Measurements from ENCODE around the gene CTNNA2. TPM values are rescaled to one million over a fixed set of nuclear protein-coding genes. Genes with fewer than 3 reads are reported as not detected.

CTNNA2 gene
- total RNA-seq, 1 donor from 2014 or later: 2.9 TPM

DNA sequence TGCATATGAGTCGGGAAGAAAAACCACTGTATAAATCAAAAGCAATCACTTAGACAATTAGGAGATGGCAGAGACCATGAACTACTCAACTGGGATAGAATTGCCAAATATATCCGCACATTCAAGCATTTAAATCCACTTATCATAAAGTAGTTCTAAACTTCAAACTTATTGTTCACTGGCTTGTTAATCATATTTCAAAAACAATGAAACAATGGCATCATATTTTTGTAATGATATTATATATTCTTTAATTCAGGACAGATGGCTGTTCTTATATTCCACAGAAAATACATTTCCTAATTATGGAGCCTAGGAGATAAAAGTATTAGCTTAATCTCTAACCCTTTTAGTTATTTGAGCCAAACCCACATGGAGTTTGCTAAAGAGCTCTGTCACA lies 263.6 kb downstream of the CTNNA2 start:
- no peak for DNase-seq (ENCODE audit: low read depth, low spot score)
- Mint-ChIP-seq H3K27me3 (ENCODE audit: low read depth) (no peaks in the 10 kb centered on the region), H3K4me1 (peaks cover 16% of the 10 kb centered on the region), H3K27ac (ENCODE audit: unreplicated experiment) (no peak overlapping the region), H3K9me3 (peaks cover 2% of the 10 kb centered on the region), H3K4me3 (no peak overlapping the region), H3K36me3 (ENCODE audit: low read depth) (no peaks in the 10 kb centered on the region)
- TF ChIP-seq, protein P1, sequence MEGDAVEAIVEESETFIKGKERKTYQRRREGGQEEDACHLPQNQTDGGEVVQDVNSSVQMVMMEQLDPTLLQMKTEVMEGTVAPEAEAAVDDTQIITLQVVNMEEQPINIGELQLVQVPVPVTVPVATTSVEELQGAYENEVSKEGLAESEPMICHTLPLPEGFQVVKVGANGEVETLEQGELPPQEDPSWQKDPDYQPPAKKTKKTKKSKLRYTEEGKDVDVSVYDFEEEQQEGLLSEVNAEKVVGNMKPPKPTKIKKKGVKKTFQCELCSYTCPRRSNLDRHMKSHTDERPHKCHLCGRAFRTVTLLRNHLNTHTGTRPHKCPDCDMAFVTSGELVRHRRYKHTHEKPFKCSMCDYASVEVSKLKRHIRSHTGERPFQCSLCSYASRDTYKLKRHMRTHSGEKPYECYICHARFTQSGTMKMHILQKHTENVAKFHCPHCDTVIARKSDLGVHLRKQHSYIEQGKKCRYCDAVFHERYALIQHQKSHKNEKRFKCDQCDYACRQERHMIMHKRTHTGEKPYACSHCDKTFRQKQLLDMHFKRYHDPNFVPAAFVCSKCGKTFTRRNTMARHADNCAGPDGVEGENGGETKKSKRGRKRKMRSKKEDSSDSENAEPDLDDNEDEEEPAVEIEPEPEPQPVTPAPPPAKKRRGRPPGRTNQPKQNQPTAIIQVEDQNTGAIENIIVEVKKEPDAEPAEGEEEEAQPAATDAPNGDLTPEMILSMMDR (conservative IDR thresholded peaks at IDR 0.05): no peak

DNA sequence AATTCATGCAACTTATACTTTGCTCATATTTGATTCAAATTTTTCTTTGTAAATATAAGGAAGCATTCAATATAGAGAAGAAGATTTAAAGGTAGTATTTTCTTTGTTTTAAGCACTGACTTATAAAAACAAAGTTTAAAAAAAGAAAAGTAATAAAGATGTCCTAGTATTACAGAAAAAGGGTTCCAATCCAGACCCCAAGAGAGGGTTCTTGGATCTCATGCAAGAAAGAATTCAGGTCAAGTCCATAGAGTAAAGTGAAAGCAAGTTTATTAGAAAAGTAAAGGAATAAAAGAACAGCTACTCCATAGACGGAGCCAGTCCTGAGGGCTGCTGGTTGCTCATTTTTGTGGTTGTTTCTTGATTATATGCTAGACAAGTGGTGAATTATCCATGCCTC lies 267.9 kb downstream of the CTNNA2 start:
- DNase-seq (ENCODE audit: low read depth, low spot score): no peak
- TF ChIP-seq, protein P1 (conservative IDR thresholded peaks at IDR 0.05): no peak
- Mint-ChIP-seq H3K4me1 (peaks cover 12% of the 10 kb centered on the region), H3K36me3 (ENCODE audit: low read depth) (no peaks in the 10 kb centered on the region), H3K4me3 (no peak overlapping the region), H3K27me3 (ENCODE audit: low read depth) (no peaks in the 10 kb centered on the region), H3K27ac (ENCODE audit: unreplicated experiment) (no peak overlapping the region), H3K9me3 (peaks cover 3% of the 10 kb centered on the region)

DNA sequence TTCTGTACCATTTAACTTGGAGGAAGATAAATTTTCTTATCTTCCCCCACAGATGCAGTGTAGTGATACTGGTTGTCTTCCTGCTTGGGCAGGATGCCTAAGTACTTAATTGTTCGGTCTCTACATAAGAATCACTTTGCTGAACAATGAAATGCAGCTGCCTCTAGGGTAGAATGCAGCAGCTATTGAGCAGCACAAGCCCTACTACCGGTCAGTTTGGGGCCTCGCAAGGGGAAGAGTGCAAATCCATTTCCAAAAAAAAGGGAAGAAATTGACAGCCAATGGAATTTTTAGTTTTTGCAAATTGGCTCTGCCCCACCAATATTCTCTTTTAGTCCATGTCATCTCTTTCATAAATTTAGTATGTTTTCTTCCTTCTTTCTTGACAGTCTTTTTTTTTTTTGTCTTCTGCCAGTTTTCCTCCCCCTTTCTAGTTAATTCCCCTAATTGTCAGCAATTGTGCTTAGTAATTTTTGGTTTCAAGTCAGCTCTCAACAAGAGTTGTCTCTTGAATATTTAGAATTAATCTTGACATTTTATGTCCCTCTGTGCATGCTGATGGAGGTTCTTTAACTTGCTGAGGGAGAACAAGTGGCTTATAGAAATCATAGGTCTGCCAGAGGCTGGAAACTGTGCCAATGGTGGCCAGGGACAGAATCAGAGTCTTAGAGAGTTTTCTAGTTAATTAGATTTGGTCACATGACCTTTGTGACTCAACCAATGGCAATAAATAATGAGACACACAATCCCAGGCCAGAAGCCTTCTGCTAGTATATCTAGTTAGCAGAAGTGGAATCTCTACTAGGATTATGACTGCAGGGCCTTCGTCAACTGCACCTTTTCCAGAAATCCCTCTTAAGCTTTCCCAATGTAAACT lies 270.0 kb downstream of the CTNNA2 start:
- H3K4me1 Mint-ChIP-seq: peaks cover 12% of the 10 kb centered on the region
- no peaks in the 10 kb centered on the region for H3K27me3 Mint-ChIP-seq (ENCODE audit: low read depth)
- peaks cover 3% of the 10 kb centered on the region for H3K9me3 Mint-ChIP-seq
- no peak overlapping the region for H3K4me3 Mint-ChIP-seq
- H3K27ac Mint-ChIP-seq (ENCODE audit: unreplicated experiment): no peak overlapping the region
- TF ChIP-seq, protein P1 (conservative IDR thresholded peaks at IDR 0.05): no peak
- DNase-seq (ENCODE audit: low read depth, low spot score): no peak
- no peaks in the 10 kb centered on the region for H3K36me3 Mint-ChIP-seq (ENCODE audit: low read depth)

DNA sequence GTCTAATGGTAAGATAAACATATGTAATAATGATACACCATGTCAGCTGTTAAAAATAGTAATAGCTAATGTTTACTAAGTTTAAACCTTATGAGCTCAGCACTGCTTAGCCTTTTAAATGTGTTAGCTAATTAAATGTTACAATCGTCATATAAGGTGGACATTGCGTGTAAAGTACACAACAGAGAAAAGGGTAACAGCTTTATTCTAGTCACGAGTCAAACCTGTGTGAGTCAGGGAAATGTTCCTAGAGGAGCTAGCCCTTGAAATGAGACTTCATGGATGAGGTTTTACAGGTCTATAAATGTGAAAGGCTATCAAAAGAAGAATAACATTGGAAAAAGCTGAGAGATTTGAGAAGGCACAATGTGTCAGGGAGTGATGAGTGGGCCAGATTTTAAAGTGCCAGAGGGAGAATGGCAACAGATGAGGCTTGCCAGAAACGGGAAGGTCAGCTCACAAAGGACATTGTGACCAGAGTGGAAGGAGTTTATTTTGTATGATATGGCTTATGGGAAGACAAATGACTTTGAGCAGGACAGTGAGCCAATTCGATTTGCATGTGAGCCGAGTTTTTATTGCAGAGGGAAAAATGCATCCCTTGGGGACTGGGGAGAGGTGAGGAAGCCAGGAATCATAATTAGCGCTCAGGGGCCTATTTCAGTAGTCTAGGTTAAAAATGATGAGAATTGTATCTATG lies 276.3 kb downstream of the CTNNA2 start:
- DNase-seq (ENCODE audit: low read depth, low spot score): no peak
- Mint-ChIP-seq H3K27ac (ENCODE audit: unreplicated experiment) (no peak overlapping the region), H3K36me3 (ENCODE audit: low read depth) (no peaks in the 10 kb centered on the region), H3K9me3 (no peaks in the 10 kb centered on the region), H3K27me3 (ENCODE audit: low read depth) (no peaks in the 10 kb centered on the region), H3K4me3 (no peak overlapping the region), H3K4me1 (no peaks in the 10 kb centered on the region)
- TF ChIP-seq, protein P1 (conservative IDR thresholded peaks at IDR 0.05): no peak

DNA sequence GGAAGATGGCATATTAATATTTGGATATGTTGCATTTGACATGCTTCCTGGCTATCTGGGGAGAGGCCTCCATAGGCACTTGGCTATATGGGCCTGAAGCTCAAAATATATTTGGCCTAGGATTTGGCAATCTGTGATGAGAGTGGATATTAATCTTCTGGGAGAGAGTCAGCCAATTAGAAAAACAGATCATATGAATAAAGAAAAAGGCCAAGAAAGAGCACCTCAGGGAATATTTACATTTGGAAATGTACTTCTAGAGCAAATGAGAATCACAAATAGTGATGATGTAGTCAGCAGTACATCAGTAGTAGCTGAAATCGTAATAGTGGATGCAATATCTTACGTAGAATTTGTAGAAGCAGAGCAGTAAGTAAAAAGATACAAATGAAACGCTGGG lies 277.0 kb downstream of the CTNNA2 start:
- Mint-ChIP-seq H3K9me3 (no peaks in the 10 kb centered on the region), H3K27me3 (ENCODE audit: low read depth) (no peaks in the 10 kb centered on the region), H3K36me3 (ENCODE audit: low read depth) (no peaks in the 10 kb centered on the region), H3K4me3 (no peak overlapping the region), H3K4me1 (no peaks in the 10 kb centered on the region), H3K27ac (ENCODE audit: unreplicated experiment) (no peak overlapping the region)
- no peak for DNase-seq (ENCODE audit: low read depth, low spot score)
- TF ChIP-seq, protein P1 (conservative IDR thresholded peaks at IDR 0.05): no peak
